ENCODE data around the gene FOXK2.

FOXK2 gene

DNA sequence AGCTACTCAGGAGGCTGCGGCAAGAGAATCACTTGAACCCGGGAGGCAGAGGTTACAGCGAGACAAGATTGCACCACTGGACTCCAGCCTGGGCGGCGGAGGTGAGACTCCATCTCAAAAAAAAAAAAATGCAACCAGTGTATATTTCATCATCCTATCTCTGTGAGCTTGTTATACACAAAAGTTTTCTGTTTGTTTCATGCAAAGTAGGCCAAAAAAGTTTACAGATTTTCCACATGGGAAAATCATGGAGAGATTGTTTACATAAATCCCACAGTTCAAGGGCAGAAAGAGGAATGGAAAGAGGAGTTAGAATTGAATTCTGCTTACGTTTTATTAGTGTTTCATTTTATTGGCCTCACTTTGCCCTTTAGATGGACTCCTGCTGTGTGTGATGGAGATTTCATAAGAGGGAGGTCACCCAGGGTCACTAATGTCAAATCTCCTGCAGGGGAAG, 36.3 kb upstream of the FOXK2 start:
- TF ChIP-seq CTCF (IDR thresholded peaks at IDR 0.05; ENCODE audit: extremely low read depth, missing control alignments) = no peak
- no peak for DNase-seq (ENCODE audit: low spot score)

DNA sequence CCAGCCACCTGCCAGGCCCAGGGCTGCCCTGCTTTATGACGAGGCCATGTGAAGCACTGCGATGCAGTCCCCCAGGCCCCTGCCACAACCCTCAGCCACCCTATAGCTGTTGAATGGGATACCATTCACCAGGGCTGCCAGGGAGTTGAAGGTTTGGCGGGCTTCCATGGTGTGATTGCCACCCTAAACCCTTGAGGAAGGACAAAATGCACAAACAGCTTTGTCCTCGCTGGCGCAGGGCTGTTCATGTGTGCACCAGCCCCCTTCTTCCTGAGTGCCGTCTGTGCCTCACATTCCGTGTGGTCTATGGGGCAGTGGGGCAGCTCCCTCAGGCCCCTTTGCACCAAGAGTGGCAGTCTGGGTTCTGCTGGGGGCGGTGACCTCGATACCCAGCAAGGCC, 35.7 kb upstream of the FOXK2 start:
- no peak for TF ChIP-seq CTCF (IDR thresholded peaks at IDR 0.05; ENCODE audit: extremely low read depth, missing control alignments)
- no peak for DNase-seq (ENCODE audit: low spot score)

GRCh38 chr17:82486231-82487094, 33.1 kb upstream of the FOXK2 start:
- no peak for TF ChIP-seq CTCF (IDR thresholded peaks at IDR 0.05; ENCODE audit: extremely low read depth, missing control alignments)

GRCh38 chr17:82487910-82488309, 31.6 kb upstream of the FOXK2 start:
- no peak for DNase-seq (ENCODE audit: low spot score)
- no peak for TF ChIP-seq CTCF (IDR thresholded peaks at IDR 0.05; ENCODE audit: extremely low read depth, missing control alignments)

More at GRCh38 chr17:82486231-82487094, 33.1 kb upstream of the FOXK2 start:
- DNase-seq (ENCODE audit: low spot score) = no peak

- no peak for DNase-seq (ENCODE audit: low spot score)
- TF ChIP-seq CTCF (IDR thresholded peaks at IDR 0.05; ENCODE audit: extremely low read depth, missing control alignments) = no peak
Measured at GRCh38 chr17:82489117-82489516, 30.4 kb upstream of the FOXK2 start.

DNA sequence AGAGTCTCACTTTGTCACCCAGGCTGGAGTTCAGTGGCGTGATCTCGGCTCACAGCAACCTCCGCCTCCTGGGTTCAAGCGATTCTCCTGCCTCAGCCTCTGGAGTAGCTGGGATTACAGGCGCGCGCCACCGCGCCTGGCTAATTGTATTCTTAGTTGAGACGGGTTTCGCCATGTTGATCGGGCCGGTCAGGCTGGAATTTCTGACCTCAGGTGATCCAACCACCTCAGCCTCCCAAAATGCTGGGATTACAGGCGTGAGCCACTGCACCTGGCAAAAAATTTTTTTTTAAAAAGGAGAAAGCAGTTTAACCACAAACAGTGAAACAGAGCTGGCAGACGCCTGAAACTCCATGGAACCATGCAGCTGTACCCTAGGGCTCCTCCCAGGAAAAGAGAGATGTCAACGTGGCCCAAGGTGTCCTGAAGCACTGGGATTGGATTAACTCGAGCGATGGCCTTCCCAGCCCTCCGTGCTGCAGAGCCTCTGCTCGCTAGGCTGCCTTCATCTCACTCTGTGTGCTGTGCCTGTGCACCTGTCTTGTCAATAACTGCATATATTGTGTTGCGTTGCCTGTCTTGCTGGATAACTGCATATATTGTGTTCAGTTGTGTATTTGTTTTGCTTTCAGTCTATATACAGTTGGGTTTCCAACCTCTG, 29.6 kb upstream of the FOXK2 start:
- TF ChIP-seq CTCF (IDR thresholded peaks at IDR 0.05; ENCODE audit: extremely low read depth, missing control alignments) = no peak
- no peak for DNase-seq (ENCODE audit: low spot score)

GRCh38 chr17:82490512-82491195, 28.9 kb upstream of the FOXK2 start:
- TF ChIP-seq CTCF (IDR thresholded peaks at IDR 0.05; ENCODE audit: extremely low read depth, missing control alignments) = no peak
- DNase-seq (ENCODE audit: low spot score) = no peak

Data from GM20000 (cell line).